HG03565 (cell line): ENCODE data around the gene LIMA1.
A peak's percentile ranks its signal among the peaks of the same experiment; 100 is the strongest.
"Not testable (repeated sequence)": the region's sequence is repeated elsewhere in the genome, so short reads cannot be mapped to it uniquely, and the experiment has no call there.

Source experiments
- ATAC-seq: cut with Tn5 transposase; IDR thresholded peaks from one replicate; pipeline ENCODE4 v1.9.1; 2021; ENCODE audit warnings: mild to moderate bottlenecking, moderate library complexity; ENCODE audit not compliant: unreplicated experiment

LIMA1 gene

GRCh38 chr12:50283229-50283923 is at the start of gene LIMA1:
Gene LIMA1 (minus strand): TSS chr12:50283520. CDS start chr12:50248751, 34,769 bp downstream.
- ATAC-seq = peak; percentile 86

- no peak for ATAC-seq
These were observed 48.4 kb upstream of the LIMA1 start for GRCh38 chr12:50331745-50332144.

GRCh38 chr12:50328664-50329063 is 45.3 kb upstream of the LIMA1 start:
- not testable (repeated sequence) for ATAC-seq

GRCh38 chr12:50326590-50327284 is 43.4 kb upstream of the LIMA1 start:
- ATAC-seq = no peak

- no peak for ATAC-seq
These were observed 42.6 kb upstream of the LIMA1 start for GRCh38 chr12:50325890-50326391.

GRCh38 chr12:50324770-50325169 is 41.5 kb upstream of the LIMA1 start:
- ATAC-seq = not testable (repeated sequence)

GRCh38 chr12:50324077-50324476 is 40.8 kb upstream of the LIMA1 start:
- ATAC-seq = not testable (repeated sequence)

GRCh38 chr12:50322206-50322605 is 38.9 kb upstream of the LIMA1 start:
- no peak for ATAC-seq

GRCh38 chr12:50317203-50317602 is 33.9 kb upstream of the LIMA1 start:
- no peak for ATAC-seq

- no peak for ATAC-seq
These were observed 32.5 kb upstream of the LIMA1 start for GRCh38 chr12:50315803-50316202.

GRCh38 chr12:50314636-50315312 is 31.5 kb upstream of the LIMA1 start:
- no peak for ATAC-seq

GRCh38 chr12:50313971-50314370 is 30.7 kb upstream of the LIMA1 start:
- not testable (repeated sequence) for ATAC-seq

- no peak for ATAC-seq
These were observed 30.1 kb upstream of the LIMA1 start for GRCh38 chr12:50313256-50313931.

- ATAC-seq = not testable (repeated sequence)
These were observed 28.7 kb upstream of the LIMA1 start for GRCh38 chr12:50311858-50312609.

- no peak for ATAC-seq
These were observed 26.6 kb upstream of the LIMA1 start for GRCh38 chr12:50309950-50310349.

- no peak for ATAC-seq
These were observed 19.4 kb upstream of the LIMA1 start for GRCh38 chr12:50302686-50303085.

- no peak for ATAC-seq
These were observed 14.7 kb upstream of the LIMA1 start for GRCh38 chr12:50297996-50298395.

GRCh38 chr12:50297027-50297426 is 13.7 kb upstream of the LIMA1 start:
- no peak for ATAC-seq

- no peak for ATAC-seq
These were observed 13.2 kb upstream of the LIMA1 start for GRCh38 chr12:50296554-50296953.

GRCh38 chr12:50291377-50291776 is 8.1 kb upstream of the LIMA1 start:
- no peak for ATAC-seq
